Liver (tissue), 3 donors: ENCODE measurements around the gene ZNF408.
"Not testable (repeated sequence)": the region's sequence is repeated elsewhere in the genome, so short reads cannot be mapped to it uniquely, and the experiment has no call there.

Experiments used
- ATF3 ChIP-seq: IDR thresholded peaks from 2 replicates; pipeline ENCODE4 v1.6.1; 2016; ENCODE audit warnings: antibody characterized with exemption
- EGR1 ChIP-seq, 2 donors: IDR thresholded peaks; 2 replicates each; pipeline ENCODE4 v1.6.1; 2016 to 2018; ENCODE audit warnings: antibody characterized with exemption in 2 of 2, low read depth in 2 of 2
- FOXA1 ChIP-seq: IDR thresholded peaks from 2 replicates; pipeline ENCODE4 v1.6.1; 2016; ENCODE audit warnings: antibody characterized with exemption
- GABPA ChIP-seq, 2 donors: IDR thresholded peaks in 1 of 2; conservative IDR thresholded peaks in 1 of 2; 2 replicates each; pipeline ENCODE4 v1.6.1; 2016; ENCODE audit warnings: antibody characterized with exemption in 2 of 2, mild to moderate bottlenecking in 1 of 2, moderate library complexity in 1 of 2
- RAD21 ChIP-seq, 2 donors: IDR thresholded peaks; 2 replicates each; pipeline ENCODE4 v1.6.1; 2016; ENCODE audit warnings: antibody characterized with exemption in 2 of 2, mild to moderate bottlenecking in 2 of 2
- REST ChIP-seq: IDR thresholded peaks from 2 replicates; pipeline ENCODE4 v1.6.1; 2016; ENCODE audit warnings: antibody characterized with exemption, mild to moderate bottlenecking
- SP1 ChIP-seq: IDR thresholded peaks from 2 replicates; pipeline ENCODE4 v1.6.1; 2018; ENCODE audit warnings: antibody characterized with exemption, mild to moderate bottlenecking
- TAF1 ChIP-seq: conservative IDR thresholded peaks from 2 replicates; pipeline ENCODE4 v1.6.1; 2016; ENCODE audit warnings: antibody characterized with exemption, mild to moderate bottlenecking
- YY1 ChIP-seq: IDR thresholded peaks from 2 replicates; pipeline ENCODE4 v1.6.1; 2016; ENCODE audit warnings: antibody characterized with exemption, mild to moderate bottlenecking
- TF ChIP-seq, protein P1 (sequence below): fragments of 150-350 bp; IDR thresholded peaks from 2 replicates; pipeline ENCODE4 v1.5.1; 2017; ENCODE audit warnings: improper control_type of control experiment, low read depth, low read length; ENCODE audit not compliant: missing input control
- TF ChIP-seq, protein P2 (sequence below): IDR thresholded peaks from 2 replicates; pipeline ENCODE4 v1.6.1; 2016; ENCODE audit warnings: antibody characterized with exemption
- donor health status: healthy.
- donor health status: healthy.

GRCh38 chr11:46717825-46718154, 17.0 kb downstream of the ZNF408 start:
- TF ChIP-seq TAF1; REST; EGR1 (IDR thresholded peaks at IDR 0.05; ENCODE audit: low read depth in 2 of 2); RAD21 (IDR thresholded peaks at IDR 0.05); ATF3; FOXA1; SP1; GABPA (IDR thresholded peaks at IDR 0.05 in 1 of 2, conservative IDR thresholded peaks at IDR 0.05 in 1 of 2); YY1: not testable (repeated sequence)
- TF ChIP-seq, protein P1, sequence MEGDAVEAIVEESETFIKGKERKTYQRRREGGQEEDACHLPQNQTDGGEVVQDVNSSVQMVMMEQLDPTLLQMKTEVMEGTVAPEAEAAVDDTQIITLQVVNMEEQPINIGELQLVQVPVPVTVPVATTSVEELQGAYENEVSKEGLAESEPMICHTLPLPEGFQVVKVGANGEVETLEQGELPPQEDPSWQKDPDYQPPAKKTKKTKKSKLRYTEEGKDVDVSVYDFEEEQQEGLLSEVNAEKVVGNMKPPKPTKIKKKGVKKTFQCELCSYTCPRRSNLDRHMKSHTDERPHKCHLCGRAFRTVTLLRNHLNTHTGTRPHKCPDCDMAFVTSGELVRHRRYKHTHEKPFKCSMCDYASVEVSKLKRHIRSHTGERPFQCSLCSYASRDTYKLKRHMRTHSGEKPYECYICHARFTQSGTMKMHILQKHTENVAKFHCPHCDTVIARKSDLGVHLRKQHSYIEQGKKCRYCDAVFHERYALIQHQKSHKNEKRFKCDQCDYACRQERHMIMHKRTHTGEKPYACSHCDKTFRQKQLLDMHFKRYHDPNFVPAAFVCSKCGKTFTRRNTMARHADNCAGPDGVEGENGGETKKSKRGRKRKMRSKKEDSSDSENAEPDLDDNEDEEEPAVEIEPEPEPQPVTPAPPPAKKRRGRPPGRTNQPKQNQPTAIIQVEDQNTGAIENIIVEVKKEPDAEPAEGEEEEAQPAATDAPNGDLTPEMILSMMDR = not testable (repeated sequence)
- TF ChIP-seq, protein P2, sequence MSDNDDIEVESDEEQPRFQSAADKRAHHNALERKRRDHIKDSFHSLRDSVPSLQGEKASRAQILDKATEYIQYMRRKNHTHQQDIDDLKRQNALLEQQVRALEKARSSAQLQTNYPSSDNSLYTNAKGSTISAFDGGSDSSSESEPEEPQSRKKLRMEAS = not testable (repeated sequence)
